Activated naive CD4-positive, alpha-beta T cell treated with anti-CD3 and anti-CD28 coated beads, Interleukin-2, amount 50 U/mL, for 16 hours (primary cell): ENCODE measurements around the gene AIF1.

Source experiments
- DNase-seq: peaks from one replicate; pipeline ENCODE4 v3.0.0-alpha.2; 2020

The AIF1 gene

DNA sequence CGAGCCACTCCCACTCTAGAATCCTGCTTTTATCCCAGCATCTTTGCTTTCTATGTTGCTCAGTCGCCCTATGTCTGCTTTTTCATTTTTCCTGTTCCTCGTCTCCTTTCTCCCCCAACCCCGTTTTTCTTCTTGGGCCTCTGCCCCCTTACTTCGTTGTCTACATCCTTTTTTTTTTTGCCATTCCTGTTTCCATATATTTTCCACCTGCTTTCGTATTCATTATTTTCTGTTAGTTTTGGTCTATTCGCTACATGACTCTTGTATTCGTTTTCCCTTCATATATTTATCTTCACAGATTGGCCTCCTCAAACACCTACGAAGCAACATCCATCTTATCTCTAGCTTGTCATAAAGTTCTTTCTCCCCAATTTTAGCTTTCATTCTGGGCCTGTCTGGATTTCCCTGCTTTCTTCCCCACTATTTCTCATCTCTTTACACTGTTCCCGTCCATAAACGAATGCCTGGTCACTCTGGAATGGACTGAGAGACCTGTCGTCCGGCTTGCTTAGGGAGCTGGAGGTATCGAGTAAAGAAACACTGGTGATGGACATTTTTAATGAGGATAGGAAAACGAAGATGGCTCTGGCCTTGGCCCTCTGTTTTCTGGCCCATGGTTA lies 6.4 kb downstream of the AIF1 start:
- no peak for DNase-seq

DNA sequence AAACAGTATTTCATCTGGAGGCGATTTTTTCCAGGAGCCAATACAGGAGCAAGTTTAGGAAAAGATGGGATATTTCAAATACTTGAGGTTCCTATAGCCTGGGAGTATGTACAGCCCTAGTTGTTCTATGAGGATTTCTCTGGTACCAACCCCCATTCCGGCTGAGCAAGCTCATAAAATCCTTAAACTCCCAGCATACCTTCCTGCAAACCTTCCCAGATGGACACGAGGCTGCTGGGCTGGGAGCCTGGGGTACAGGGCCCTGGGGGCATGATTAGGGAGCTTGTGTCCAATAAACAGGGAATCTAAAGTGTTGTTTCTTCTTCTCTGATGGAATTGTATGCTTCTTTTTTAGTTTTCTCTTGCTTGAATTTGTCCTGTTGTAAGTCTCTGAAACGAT lies 7.0 kb downstream of the AIF1 start:
- DNase-seq, result no peak

DNA sequence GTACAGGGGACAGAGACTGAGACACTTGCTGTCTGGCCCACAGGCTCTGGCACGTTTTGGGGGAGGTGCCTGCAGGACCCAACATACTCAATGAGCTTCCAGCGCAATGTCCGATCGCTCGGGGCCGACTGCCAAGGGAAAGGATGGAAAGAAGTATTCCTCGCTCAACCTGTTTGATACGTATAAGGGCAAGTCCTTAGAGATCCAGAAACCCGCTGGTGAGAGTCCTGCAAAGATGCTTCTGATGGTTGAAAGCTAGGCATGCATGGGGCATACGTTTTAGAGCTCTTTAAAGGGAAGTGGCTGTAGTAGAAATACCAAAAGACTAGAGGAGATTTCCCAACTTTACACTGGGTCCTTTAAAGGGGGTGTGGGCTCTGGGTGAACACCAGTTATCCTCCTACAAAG lies 7.7 kb downstream of the AIF1 start:
- DNase-seq, result no peak

GRCh38 chr6:31624070-31624469 lies 9.0 kb downstream of the AIF1 start:
- DNase-seq, result no peak

DNA sequence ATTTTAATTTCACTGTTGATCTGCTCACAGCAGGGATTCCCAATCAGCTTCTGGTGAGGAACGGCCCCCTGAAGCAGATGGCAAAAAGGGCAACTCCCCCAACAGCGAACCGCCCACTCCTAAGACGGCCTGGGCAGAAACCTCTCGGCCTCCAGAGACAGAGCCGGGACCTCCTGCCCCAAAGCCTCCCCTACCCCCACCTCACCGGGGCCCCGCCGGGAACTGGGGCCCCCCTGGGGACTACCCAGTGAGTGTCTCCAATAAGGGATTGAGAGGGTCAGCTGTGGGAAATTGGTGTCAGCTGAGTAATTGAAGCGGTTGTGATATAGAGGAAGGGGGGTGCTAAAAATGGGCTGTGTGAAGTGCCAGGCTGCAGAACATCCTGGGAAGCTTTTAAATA lies 11.9 kb downstream of the AIF1 start:
- DNase-seq, result no peak

DNA sequence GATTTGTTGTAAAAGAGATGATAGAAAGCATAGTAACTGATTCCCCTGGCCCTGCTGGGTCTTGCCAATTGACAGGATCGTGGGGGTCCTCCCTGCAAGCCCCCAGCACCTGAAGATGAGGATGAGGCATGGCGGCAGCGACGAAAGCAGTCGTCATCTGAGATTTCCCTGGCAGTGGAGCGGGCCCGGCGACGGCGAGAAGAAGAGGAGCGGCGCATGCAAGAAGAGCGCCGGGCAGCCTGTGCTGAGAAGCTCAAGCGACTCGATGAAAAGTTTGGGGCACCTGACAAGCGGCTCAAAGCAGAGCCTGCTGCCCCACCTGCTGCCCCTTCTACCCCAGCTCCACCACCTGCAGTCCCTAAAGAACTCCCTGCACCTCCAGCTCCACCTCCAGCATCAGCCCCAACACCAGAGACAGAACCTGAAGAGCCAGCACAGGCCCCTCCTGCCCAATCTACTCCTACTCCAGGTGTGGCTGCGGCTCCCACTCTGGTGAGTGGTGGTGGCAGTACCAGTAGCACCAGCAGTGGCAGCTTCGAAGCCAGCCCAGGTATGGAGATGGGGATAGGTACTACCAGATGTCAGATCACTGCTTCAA lies 12.8 kb downstream of the AIF1 start:
- no peak for DNase-seq

GRCh38 chr6:31629014-31629413 lies 14.0 kb downstream of the AIF1 start:
- no peak for DNase-seq

- no peak for DNase-seq
Measured at GRCh38 chr6:31630177-31630934, 15.3 kb downstream of the AIF1 start.

DNA sequence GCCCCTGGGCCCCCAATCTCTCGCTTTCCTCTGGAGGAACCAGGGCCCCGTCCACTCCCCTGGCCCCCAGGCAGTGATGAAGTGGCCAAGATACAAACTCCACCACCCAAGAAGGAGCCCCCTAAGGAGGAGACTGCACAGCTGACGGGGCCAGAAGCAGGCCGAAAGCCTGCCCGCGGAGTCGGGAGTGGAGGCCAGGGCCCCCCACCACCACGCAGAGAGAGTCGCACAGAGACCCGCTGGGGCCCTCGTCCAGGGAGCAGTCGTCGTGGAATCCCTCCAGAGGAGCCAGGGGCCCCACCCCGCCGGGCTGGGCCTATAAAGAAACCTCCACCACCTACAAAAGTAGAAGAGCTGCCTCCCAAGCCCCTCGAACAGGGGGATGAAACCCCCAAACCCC lies 16.2 kb downstream of the AIF1 start:
- DNase-seq, result no peak

DNA sequence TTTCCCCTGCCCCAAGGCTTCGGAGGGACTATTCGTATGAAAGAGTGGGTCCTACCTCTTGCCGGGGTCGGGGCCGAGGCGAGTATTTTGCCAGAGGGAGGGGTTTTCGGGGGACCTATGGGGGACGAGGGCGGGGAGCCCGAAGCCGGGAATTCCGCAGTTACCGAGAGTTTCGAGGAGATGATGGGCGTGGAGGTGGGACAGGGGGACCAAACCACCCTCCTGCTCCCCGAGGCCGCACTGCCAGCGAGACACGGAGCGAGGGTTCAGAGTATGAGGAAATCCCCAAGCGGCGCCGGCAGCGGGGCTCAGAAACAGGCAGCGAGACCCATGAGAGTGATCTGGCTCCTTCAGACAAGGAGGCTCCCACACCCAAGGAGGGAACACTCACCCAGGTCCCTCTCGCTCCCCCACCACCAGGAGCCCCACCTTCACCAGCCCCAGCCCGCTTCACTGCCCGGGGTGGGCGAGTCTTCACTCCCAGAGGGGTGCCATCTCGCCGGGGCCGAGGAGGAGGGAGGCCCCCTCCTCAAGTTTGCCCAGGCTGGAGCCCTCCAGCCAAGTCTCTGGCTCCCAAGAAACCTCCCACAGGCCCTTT lies 16.7 kb downstream of the AIF1 start:
- DNase-seq, result no peak

DNA sequence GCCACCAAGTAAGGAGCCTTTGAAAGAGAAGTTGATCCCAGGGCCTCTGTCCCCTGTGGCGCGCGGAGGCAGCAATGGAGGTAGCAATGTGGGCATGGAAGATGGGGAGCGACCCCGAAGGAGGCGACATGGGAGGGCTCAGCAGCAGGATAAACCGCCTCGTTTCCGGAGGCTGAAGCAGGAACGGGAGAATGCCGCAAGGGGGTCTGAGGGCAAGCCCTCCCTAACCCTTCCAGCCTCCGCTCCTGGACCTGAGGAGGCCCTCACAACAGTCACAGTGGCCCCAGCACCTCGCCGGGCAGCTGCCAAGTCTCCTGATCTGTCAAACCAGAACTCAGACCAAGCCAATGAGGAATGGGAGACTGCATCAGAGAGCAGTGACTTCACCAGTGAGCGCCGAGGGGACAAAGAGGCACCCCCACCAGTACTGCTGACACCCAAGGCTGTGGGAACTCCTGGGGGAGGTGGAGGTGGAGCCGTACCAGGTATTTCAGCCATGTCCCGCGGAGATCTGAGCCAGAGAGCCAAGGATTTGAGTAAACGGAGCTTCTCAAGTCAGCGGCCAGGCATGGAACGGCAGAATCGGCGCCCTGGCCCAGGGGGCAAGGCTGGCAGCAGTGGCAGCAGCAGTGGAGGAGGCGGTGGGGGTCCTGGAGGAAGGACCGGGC lies 17.4 kb downstream of the AIF1 start:
- DNase-seq, result no peak

DNA sequence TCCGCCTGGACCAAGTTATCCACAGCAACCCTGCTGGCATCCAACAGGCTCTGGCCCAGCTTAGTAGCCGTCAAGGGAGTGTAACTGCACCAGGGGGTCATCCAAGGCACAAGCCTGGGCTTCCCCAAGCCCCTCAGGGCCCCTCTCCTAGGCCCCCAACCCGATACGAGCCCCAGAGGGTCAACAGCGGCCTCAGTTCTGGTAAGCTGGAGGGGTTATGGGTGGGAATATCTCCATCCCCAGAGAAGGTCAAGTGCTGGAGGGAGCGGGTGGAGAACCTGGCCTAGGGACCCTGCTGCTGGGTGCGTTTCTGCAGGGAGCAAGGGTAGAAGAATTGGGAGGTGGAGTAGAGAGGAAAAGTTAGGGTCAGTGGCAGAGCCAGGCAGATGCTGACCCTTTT lies 18.4 kb downstream of the AIF1 start:
- DNase-seq, result no peak

- DNase-seq, result no peak
Measured at GRCh38 chr6:31634131-31634530, 19.1 kb downstream of the AIF1 start.

DNA sequence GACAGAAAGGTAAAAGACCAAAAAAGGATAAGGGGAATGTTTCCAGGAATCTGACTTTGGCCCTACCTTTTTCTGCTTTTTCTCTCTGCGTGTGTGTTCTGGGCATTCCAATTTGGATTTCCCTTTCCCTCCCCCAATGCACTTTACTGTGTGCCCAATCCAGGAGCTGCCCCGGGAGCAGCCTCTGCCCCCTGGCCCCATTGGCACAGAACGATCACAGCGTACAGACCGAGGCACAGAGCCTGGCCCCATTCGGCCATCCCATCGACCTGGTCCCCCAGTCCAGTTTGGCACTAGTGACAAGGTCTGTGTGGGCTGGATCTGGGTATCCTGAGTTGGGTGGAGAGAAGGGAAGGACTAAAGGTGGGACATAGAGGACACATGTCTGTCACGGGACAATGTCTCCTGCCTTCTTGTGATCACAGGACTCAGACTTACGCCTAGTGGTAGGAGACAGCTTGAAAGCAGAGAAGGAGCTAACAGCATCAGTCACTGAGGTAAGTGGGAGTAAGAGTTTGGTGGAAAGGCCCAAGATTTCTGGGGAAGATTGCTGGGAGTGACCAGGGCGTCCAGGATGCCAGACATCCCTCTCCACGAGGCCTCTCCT lies 20.0 kb downstream of the AIF1 start:
- DNase-seq, result no peak

GRCh38 chr6:31636698-31637596 lies 21.9 kb downstream of the AIF1 start:
- DNase-seq, result no peak

DNA sequence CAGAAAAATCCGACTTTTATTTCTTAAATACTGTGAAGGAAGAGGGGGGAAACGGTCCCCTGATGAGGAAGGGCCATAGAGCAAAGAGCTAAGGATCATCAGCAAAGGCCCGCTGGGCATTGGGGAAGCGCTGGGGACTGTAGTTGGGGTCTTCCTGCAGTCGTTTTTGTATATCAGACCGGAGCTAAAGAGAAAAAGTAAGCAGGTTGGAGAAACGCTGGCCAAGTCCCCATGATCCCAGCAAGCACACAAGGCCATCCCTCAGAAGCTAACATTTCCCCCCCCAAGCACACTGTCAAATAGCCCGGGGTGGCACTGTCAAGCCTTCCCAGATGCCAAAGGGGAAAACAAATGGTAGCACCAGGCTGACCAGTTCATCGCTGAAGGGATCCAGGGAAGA lies 24.0 kb downstream of the AIF1 start:
- DNase-seq, result no peak

- DNase-seq, result no peak
Measured at GRCh38 chr6:31639449-31639861, 24.4 kb downstream of the AIF1 start.

DNA sequence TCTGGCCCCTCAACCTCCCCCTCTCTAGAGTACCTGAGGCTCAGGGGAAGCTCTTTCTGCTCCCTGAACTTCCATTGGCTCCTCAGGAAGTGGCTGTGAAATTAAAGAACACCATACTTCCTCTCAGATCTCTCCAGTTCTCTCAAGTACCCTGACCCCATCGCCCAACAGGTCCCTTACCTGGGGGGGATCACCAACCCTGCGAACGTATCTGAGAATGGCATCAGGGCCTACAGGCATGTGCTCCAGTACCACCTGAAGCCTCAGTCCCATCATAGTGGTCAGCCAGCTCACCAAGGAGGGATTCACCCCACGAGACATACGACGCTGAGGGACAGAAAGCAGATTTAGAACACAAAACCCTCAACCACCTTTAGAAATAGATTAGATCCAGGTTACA lies 25.6 kb downstream of the AIF1 start:
- DNase-seq, result no peak

- DNase-seq, result no peak
Measured at GRCh38 chr6:31641370-31641769, 26.3 kb downstream of the AIF1 start.

- DNase-seq, result no peak
Measured at GRCh38 chr6:31642798-31643570, 27.9 kb downstream of the AIF1 start.

DNA sequence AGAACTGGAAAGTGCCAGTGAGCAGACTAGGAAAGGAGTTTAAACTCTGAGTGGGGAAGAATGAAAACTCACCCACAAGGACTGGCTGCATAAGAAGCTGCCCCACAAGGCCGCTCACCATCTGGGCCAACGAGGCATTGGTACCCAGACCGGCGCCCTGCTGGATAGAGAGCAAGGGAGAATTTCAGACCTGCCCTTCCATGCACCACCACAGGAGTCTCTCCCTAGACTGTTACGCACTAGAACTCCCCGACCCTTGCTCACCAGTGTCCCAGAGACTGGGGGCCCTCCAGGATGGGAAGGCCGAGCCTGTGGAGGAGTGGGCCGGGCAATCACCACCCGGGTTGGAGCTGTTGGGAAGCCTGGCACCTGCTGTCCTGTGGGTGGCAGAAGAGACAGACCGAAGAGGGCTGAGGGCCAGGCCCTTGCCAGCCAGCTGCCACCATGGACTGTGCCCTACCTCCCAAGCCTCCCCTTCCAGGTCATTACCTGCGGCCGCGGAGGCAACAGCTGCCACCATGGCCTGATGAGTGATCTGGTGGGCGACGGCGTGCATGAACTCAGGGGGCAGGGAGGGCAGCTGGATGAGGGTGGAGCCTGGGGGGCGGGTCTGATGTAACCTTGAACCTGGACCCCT lies 28.9 kb downstream of the AIF1 start:
- no peak for DNase-seq
